GM12878 (cell line): ENCODE data around the gene KLHL26. TPM values are rescaled to one million over a fixed set of nuclear protein-coding genes. Genes with fewer than 3 reads are reported as not detected.
A peak's percentile ranks its signal among the peaks of the same experiment; 100 is the strongest.

Source experiments
- ATAC-seq: fragments of 200-7000 bp; cut with Tn5 transposase; 3 replicates; pipeline ENCODE4 v1.9.1; 2020; ENCODE audit warnings: mild to moderate bottlenecking, moderate library complexity
- BruUV-seq: library from RNA; stranded (reverse); fragments of 400-500 nt; replicated peaks from 2 replicates; lab custom pipeline; 2021; lab: Mats Ljungman, UMichigan
- CTCF ChIA-PET: fragments of 300-600 bp; sonication (Branson Sonifier 250); formaldehyde crosslinking; extraction: SDS; loops from one replicate; lab custom pipeline; 2021; ENCODE audit warnings: inconsistent platforms; lab: Yijun Ruan, JAX
- POLR2A ChIA-PET: fragments of 350-600 bp; formaldehyde crosslinking; extraction: SDS; loops from one replicate; lab custom pipeline; 2021; ENCODE audit warnings: inconsistent platforms; lab: Charles Lee
- RAD21 ChIA-PET: fragments of 300-600 bp; sonication (Branson Sonifier 250); formaldehyde crosslinking; loops from one replicate; lab custom pipeline; 2023; ENCODE audit warnings: antibody characterized with exemption; ENCODE audit not compliant: unreplicated experiment; lab: Charles Lee
- SMC1A ChIA-PET: fragments of 300-600 bp; sonication (Branson Sonifier 250); formaldehyde crosslinking; loops from one replicate; lab custom pipeline; 2023; ENCODE audit not compliant: unreplicated experiment, uncharacterized antibody; lab: Charles Lee
- DNase-seq: peaks from one replicate; pipeline ENCODE4 v3.0.0-alpha.2; 2011; ENCODE audit warnings: low read depth, low spot score
- FAIRE-seq: peaks from 3 replicates; lab custom pipeline; 2011; peaks lifted over from hg19 to GRCh38; lab: Jason Lieb, UNC
- H2AFZ ChIP-seq: 2 replicates; pipeline ENCODE4 v1.6.0; 2011; ENCODE audit warnings: low read depth, low read length, control low read depth; ENCODE audit not compliant: control insufficient read depth
- H3K27ac ChIP-seq: 2 replicates; pipeline ENCODE4 v1.5.1; 2011; ENCODE audit warnings: control low read depth; ENCODE audit not compliant: control insufficient read depth, insufficient read depth
- H3K27me3 ChIP-seq, 2 experiments: replicated peaks in 1 of 2; 2 replicates each; pipeline versions ENCODE4 v1.6.0 to v1.6.1; 2011; ENCODE audit warnings: low read length in 1 of 2; ENCODE audit not compliant: control insufficient read depth in 2 of 2, insufficient read depth in 2 of 2
- H3K36me3 ChIP-seq, 2 experiments: 2 replicates each; pipeline ENCODE4 v1.5.1; 2011; ENCODE audit warnings: low read length in 1 of 2; ENCODE audit not compliant: control insufficient read depth in 2 of 2, insufficient read depth in 2 of 2
- H3K4me1 ChIP-seq: 2 replicates; pipeline ENCODE4 v1.6.1; 2011; ENCODE audit warnings: mild to moderate bottlenecking, low read length, moderate library complexity, mixed read lengths; ENCODE audit not compliant: control insufficient read depth, insufficient read depth
- H3K4me2 ChIP-seq: 2 replicates; pipeline ENCODE4 v1.6.0; 2011; ENCODE audit warnings: control low read depth; ENCODE audit not compliant: control insufficient read depth, insufficient read depth
- H3K4me3 ChIP-seq: fragments of 200-600 bp; sonication (generic); 2 replicates; pipeline ENCODE4 v1.5.1; 2016
- H3K79me2 ChIP-seq: 2 replicates; pipeline ENCODE4 v1.6.0; 2011; ENCODE audit warnings: low read length; ENCODE audit not compliant: control insufficient read depth, insufficient read depth
- H3K9ac ChIP-seq: 2 replicates; pipeline ENCODE4 v1.8.0; 2011; ENCODE audit warnings: low read length, control low read depth, mixed read lengths; ENCODE audit not compliant: control insufficient read depth, insufficient read depth
- H3K9me3 ChIP-seq: replicated peaks from 3 replicates; pipeline ENCODE4 v1.5.1; 2011; ENCODE audit warnings: mild to moderate bottlenecking, low read length; ENCODE audit not compliant: control insufficient read depth, insufficient read depth
- H4K20me1 ChIP-seq: 2 replicates; pipeline ENCODE4 v1.6.0; 2011; ENCODE audit not compliant: control insufficient read depth, insufficient read depth
- CBX3 ChIP-seq: fragments of 200-600 bp; sonication (generic); IDR thresholded peaks from 2 replicates; pipeline ENCODE4 v1.6.1; 2016; ENCODE audit warnings: low read depth, borderline replicate concordance
- CUX1 ChIP-seq: IDR thresholded peaks from 2 replicates; pipeline ENCODE4 v1.6.1; 2012; ENCODE audit warnings: improper control_type of control experiment, low read depth, low read length; ENCODE audit not compliant: insufficient replicate concordance
- IKZF1 ChIP-seq: fragments of 450-650 bp; conservative IDR thresholded peaks from 2 replicates; pipeline ENCODE4 v1.6.1; 2017; ENCODE audit warnings: antibody characterized with exemption, mild to moderate bottlenecking
- MYC ChIP-seq: IDR thresholded peaks from 2 replicates; pipeline ENCODE4 v1.6.1; 2011; ENCODE audit warnings: mild to moderate bottlenecking, low read length, moderate library complexity, inconsistent platforms; ENCODE audit not compliant: insufficient read depth, insufficient replicate concordance, insufficient read length, severe bottlenecking
- RBBP5 ChIP-seq: fragments of 200-600 bp; sonication (generic); conservative IDR thresholded peaks from 2 replicates; pipeline ENCODE4 v1.6.1; 2016
- TCF12 ChIP-seq: IDR thresholded peaks from 2 replicates; pipeline ENCODE4 v1.6.1; 2011; ENCODE audit warnings: low read depth, mild to moderate bottlenecking, low read length
- TCF3 ChIP-seq: IDR thresholded peaks from 2 replicates; pipeline ENCODE4 v1.6.1; 2012; ENCODE audit warnings: low read depth, mild to moderate bottlenecking, low read length, borderline replicate concordance; ENCODE audit not compliant: insufficient read depth
- USF1 ChIP-seq: IDR thresholded peaks from 2 replicates; pipeline ENCODE4 v1.6.1; 2011; ENCODE audit warnings: borderline replicate concordance, low read depth, mild to moderate bottlenecking, moderate library complexity, mixed read lengths, low read length; ENCODE audit not compliant: insufficient read depth; ENCODE audit errors: extremely low read length
- WRNIP1 ChIP-seq: IDR thresholded peaks from 2 replicates; pipeline ENCODE4 v1.6.1; 2011; ENCODE audit warnings: low read depth, low read length, improper control_type of control experiment, borderline replicate concordance
- YBX1 ChIP-seq: fragments of 450-650 bp; IDR thresholded peaks from 2 replicates; pipeline ENCODE4 v1.6.1; 2016; ENCODE audit warnings: antibody characterized with exemption
- WGBS: methylation state at CpG from one replicate; pipeline ENCODE4 v1.1.6; 2016; ENCODE audit warnings: low lambda C conversion rate; ENCODE audit not compliant: insufficient replicate concordance, insufficient coverage; ENCODE audit errors: missing lambda C conversion rate; 5-methylcytosine and 5-hydroxymethylcytosine counted together
- in situ Hi-C: fragments of 300-500 bp; cut with MboI; formaldehyde crosslinking; loops from 9 replicates; pipeline ENCODE4 v1.14.3; 2018; ENCODE audit warnings: mixed read lengths
- intact Hi-C: fragments of 100-400 bp; cut with micrococcal nuclease; formaldehyde crosslinking; loops from one replicate; pipeline ENCODE4 v1.14.2; 2022; ENCODE audit not compliant: unreplicated experiment
- polyA plus RNA-seq, 11 experiments: library from polyadenylated mRNA; depleted of rRNA in 4 of 11; unstranded in 6 of 11; stranded (reverse) in 5 of 11; fragments of >200 nt; fragmentation: Nextera tagmentation in 4 of 11; fragmentation: Illumina TruSeq in 1 of 11; extraction: Ambion mirVana in 4 of 11; extraction: Trizol in 1 of 11; gene quantifications; 1 replicate in 1 of 11; 2 replicates in 10 of 11; pipeline versions ENCODE4 v1.2.1 to v1.2.3, GENCODE V29; 2011 to 2016; ENCODE audit warnings: inconsistent platforms in 2 of 11, missing spikeins in 2 of 11, low read depth in 1 of 11
- total RNA-seq, 4 experiments: library from RNA; depleted of rRNA in 3 of 4; stranded (reverse); fragments of >200 nt in 3 of 4; fragmentation: Illumina TruSeq in 1 of 4; extraction: Trizol in 1 of 4; gene quantifications; 2 replicates each; pipeline versions ENCODE4 v1.2.1 to v1.2.3, GENCODE V29; 2013 to 2021

KLHL26 gene
- total and polyA plus RNA-seq, 10 of the 15 experiments (the other 5 are each of a cell fraction or from before 2014, with no cell fraction given): 0.18 to 14.6 (median 2.9) TPM

DNA sequence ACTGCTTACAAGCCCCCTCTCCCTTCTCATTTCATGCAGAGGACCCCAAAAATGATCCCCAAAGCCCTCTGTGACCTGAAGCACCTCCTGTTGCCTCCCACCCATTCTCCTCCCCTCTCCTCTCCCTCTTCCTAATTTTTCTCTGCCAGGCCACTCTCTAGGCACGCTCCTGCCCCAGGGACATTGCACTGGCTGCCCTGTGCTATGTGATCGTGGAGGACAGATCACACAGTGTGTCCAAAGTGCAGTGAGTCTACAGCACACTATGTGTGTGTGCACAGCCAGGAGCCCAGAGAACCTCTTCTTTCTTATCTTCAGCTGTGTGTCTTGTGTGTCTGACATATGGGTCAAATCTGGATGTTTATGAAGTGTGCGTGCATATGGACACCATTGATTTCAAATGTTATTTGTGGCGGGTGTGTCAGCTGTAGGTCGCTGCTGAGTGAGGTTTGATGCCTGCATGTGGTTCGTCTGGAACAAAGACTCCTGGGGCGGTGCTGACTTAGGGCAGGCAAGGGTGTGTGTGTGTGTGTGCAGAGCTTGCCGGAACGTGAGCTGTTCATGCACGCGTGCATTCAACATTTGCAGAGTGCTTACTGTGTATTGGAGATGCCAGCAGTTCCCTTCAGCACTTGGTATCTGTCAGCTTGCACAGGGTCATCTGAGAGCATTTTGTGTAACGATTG lies 2.1 kb upstream of the KLHL26 start:
- Histone ChIP-seq H3K9me3 (no peaks in the 10 kb centered on the region), H3K4me2 (no peak overlapping the region), H3K4me1 (peaks cover 9% of the 10 kb centered on the region), H3K36me3 (no peaks in the 10 kb centered on the region), H2AFZ (no peak overlapping the region), H3K4me3 (no peak overlapping the region), H4K20me1 (no peaks in the 10 kb centered on the region), H3K27me3 (no peaks in the 10 kb centered on the region), H3K79me2 (peaks cover 14% of the 10 kb centered on the region), H3K27ac (no peak overlapping the region), H3K9ac (no peak overlapping the region)
- POLR2A ChIA-PET: interaction anchor here (1.0 kb wide), 1 partner anchor 63 kb away, joined by 3 read pairs; the partner anchor contains the start of gene UBA52
- BruUV-seq: no TSS peak
- FAIRE-seq (no peak), DNase-seq (no peak), ATAC-seq (no peak)
- TF ChIP-seq USF1: no peak
- no peak for TF ChIP-seq MYC
- WGBS: 59% methylated on average over 12 of the region's 12 CpGs
- CTCF ChIA-PET: no interaction called here
- RAD21 ChIA-PET: no interaction called here
- SMC1A ChIA-PET: interaction anchor here (0.8 kb wide), 1 partner anchor 45 kb away, joined by 3 read pairs; no protein-coding TSS in a partner anchor
- in situ Hi-C loops (no loop called here), intact Hi-C loops (no loop called here)

GRCh38 chr19:18635831-18636182 lies 1.0 kb upstream of the KLHL26 start:
- Histone ChIP-seq H3K4me2 (0 out of 2 replicates have a peak overlapping the region, but pooled peaks have one; percentile 9), H3K79me2 (peaks cover 14% of the 10 kb centered on the region), H3K4me1 (peaks cover 9% of the 10 kb centered on the region), H3K4me3 (no peak overlapping the region), H4K20me1 (no peaks in the 10 kb centered on the region), H3K27ac (no peak overlapping the region), H2AFZ (no peak overlapping the region), H3K36me3 (no peaks in the 10 kb centered on the region), H3K27me3 (no peaks in the 10 kb centered on the region), H3K9ac (no peak overlapping the region), H3K9me3 (no peaks in the 10 kb centered on the region)
- WGBS: 10% methylated on average over 2 of the region's 6 CpGs
- ChIA-PET SMC1A (no interaction called here), CTCF (no interaction called here), POLR2A (interaction anchor here (1.0 kb wide), 1 partner anchor 64 kb away, joined by 3 read pairs; the partner anchor contains the start of gene UBA52), RAD21 (interaction anchor here (0.7 kb wide), 1 partner anchor 42 kb away, joined by 3 read pairs; no protein-coding TSS in a partner anchor)
- intact Hi-C loops: loop anchor here (1.0 to 2.0 kb wide), 2 partner anchors 114 to 283 kb away; partner anchors contain the start of genes COPE, DDX49 and ELL
- ATAC-seq: no peak
- no peak for FAIRE-seq
- BruUV-seq: no TSS peak
- in situ Hi-C loops: no loop called here
- no peak for DNase-seq
- TF ChIP-seq TCF12 (no peak), YBX1 (no peak), CUX1 (no peak), RBBP5 (no peak), WRNIP1 (no peak), IKZF1 (no peak), TCF3 (no peak), CBX3 (no peak)
